Adrenal gland (tissue), 5 donors: Measurements from ENCODE around the gene PDGFB.

Experiments
- POLR2A ChIP-seq, 2 donors: fragments of 450-650 bp; IDR thresholded peaks; one replicate each; pipeline ENCODE4 v1.6.1; 2017; ENCODE audit warnings: antibody characterized with exemption in 2 of 2, mild to moderate bottlenecking in 2 of 2, moderate library complexity in 1 of 2
- TF ChIP-seq, protein P1 (sequence below), 6 experiments: fragments of 450-650 bp in 4 of 6; fragments of 200-600 bp in 2 of 6; sonication (generic) in 1 of 6; IDR thresholded peaks; 1 replicate in 5 of 6; 2 replicates in 1 of 6; pipeline versions ENCODE4 v1.5.1 to v1.8.0; 2016 to 2021; ENCODE audit warnings: antibody characterized with exemption in 6 of 6, mild to moderate bottlenecking in 2 of 6, moderate library complexity in 1 of 6
- donor health status: DM: no; HTN: no; CAD: no.

DNA sequence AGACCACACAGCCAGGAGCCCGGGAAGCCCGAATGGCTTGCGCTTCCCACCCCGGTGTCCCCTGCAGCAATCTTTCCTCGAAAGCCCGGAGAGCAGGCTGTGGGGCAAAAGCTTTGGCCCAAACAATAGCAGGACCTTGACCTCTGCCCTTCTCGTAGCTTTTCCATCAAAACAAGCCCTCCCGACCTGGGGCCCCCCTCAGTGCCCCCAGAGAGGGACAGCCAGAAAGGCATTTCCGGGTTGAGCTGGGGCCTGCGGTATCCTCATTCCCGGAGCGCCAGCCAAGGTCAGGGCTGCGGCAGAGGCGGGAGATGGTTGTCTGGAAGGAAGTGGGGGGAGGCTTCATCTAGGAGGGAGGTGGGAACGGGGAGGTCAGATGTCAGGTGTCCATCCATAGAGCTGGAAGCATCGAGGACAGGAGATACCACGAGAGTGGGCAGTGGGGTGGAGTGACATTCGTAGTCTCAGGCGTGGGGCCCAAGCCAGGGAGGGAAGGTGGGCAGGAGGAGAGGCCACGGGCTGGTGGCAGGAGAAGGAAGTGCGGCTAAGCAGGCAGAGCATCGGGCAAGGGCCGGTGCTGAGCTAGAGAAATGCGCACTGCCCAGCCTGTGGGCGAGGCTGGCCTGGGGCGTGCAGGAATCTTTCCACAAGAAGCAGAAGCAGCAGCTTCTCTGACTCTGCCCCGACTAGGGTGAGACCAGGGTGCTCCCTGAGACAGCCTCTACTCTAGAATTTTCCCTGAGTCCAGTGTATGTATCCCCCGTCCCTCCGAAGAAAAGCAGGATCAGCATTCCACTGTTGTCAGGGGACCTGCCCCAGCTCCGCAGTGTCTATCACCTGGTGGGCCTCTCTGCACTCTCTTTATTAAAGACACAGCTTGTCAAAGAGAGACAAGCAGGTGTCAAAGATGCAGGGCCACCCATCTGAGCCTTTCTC lies 14.3 kb downstream of the PDGFB start:
- TF ChIP-seq, protein P1, sequence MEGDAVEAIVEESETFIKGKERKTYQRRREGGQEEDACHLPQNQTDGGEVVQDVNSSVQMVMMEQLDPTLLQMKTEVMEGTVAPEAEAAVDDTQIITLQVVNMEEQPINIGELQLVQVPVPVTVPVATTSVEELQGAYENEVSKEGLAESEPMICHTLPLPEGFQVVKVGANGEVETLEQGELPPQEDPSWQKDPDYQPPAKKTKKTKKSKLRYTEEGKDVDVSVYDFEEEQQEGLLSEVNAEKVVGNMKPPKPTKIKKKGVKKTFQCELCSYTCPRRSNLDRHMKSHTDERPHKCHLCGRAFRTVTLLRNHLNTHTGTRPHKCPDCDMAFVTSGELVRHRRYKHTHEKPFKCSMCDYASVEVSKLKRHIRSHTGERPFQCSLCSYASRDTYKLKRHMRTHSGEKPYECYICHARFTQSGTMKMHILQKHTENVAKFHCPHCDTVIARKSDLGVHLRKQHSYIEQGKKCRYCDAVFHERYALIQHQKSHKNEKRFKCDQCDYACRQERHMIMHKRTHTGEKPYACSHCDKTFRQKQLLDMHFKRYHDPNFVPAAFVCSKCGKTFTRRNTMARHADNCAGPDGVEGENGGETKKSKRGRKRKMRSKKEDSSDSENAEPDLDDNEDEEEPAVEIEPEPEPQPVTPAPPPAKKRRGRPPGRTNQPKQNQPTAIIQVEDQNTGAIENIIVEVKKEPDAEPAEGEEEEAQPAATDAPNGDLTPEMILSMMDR (IDR thresholded peaks at IDR 0.05): peak in 2 of 6 experiments; percentile 20 to 27
- TF ChIP-seq POLR2A (IDR thresholded peaks at IDR 0.05): no peak
